ENCODE measurements around the gene TMEM183A. TPM values are rescaled to one million over a fixed set of nuclear protein-coding genes. Genes with fewer than 3 reads are reported as not detected.

The TMEM183A gene
- total RNA-seq, 1 donor from 2014 or later = 81.9 TPM

DNA sequence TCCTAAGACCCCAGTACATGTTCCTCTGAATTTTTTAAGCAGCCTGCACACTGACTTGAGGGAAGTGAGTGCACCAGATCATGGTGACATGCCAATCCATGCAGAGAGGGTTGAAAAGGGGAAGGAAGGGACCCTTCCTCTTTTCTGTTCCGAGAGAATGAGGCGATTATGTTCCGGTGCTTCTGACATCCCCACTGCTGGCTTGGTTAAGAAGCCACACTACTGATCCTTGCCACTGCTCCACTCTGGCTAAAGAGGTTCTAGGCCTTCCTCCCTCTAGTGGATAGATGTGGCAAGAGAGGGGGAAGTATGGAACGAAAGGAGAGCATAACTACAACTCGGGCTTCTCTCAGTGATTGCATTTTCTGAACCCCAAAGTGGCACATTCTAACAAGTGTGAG, 38.3 kb upstream of the TMEM183A start:
- TF ChIP-seq, protein P1, sequence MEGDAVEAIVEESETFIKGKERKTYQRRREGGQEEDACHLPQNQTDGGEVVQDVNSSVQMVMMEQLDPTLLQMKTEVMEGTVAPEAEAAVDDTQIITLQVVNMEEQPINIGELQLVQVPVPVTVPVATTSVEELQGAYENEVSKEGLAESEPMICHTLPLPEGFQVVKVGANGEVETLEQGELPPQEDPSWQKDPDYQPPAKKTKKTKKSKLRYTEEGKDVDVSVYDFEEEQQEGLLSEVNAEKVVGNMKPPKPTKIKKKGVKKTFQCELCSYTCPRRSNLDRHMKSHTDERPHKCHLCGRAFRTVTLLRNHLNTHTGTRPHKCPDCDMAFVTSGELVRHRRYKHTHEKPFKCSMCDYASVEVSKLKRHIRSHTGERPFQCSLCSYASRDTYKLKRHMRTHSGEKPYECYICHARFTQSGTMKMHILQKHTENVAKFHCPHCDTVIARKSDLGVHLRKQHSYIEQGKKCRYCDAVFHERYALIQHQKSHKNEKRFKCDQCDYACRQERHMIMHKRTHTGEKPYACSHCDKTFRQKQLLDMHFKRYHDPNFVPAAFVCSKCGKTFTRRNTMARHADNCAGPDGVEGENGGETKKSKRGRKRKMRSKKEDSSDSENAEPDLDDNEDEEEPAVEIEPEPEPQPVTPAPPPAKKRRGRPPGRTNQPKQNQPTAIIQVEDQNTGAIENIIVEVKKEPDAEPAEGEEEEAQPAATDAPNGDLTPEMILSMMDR (IDR thresholded peaks at IDR 0.05; ENCODE audit: insufficient read depth, low read length, poor library complexity, severe bottlenecking) = peak; percentile 68
- peak; percentile 12 for DNase-seq (ENCODE audit: low read depth)
- Histone ChIP-seq H3K27me3 (ENCODE audit: control insufficient read depth, insufficient read depth, low read length) (no peaks in the 10 kb centered on the region), H3K4me3 (ENCODE audit: low read depth, low read length) (no peak overlapping the region), H3K36me3 (ENCODE audit: control insufficient read depth, insufficient read depth, low read length) (no peaks in the 10 kb centered on the region)

DNA sequence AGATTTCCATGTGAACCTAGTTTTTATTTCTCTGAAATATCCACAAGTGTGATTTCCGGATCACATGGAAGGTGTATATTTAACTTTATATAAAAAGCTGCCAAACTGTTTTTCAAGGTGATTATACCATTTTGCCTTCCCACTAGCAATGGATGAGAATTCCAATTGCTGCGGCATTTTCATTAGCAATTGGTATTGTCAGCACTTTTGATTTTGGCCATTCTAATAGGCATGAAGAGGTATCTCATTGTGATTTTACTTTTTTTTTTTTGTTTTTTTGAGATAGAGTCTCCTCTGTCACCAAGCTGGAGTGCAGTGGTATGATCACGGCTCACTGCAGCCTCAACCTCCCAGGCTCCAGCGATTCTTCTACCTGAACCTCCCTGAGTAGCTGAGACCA, 35.1 kb upstream of the TMEM183A start:
- no peak overlapping the region for H3K4me3 ChIP-seq (ENCODE audit: low read depth, low read length)
- no peaks in the 10 kb centered on the region for H3K36me3 ChIP-seq (ENCODE audit: control insufficient read depth, insufficient read depth, low read length)
- peaks cover 7% of the 10 kb centered on the region for H3K27me3 ChIP-seq (ENCODE audit: control insufficient read depth, insufficient read depth, low read length)
- no peak for DNase-seq (ENCODE audit: low read depth)
- TF ChIP-seq, protein P1 (IDR thresholded peaks at IDR 0.05; ENCODE audit: insufficient read depth, low read length, poor library complexity, severe bottlenecking) = no peak

DNA sequence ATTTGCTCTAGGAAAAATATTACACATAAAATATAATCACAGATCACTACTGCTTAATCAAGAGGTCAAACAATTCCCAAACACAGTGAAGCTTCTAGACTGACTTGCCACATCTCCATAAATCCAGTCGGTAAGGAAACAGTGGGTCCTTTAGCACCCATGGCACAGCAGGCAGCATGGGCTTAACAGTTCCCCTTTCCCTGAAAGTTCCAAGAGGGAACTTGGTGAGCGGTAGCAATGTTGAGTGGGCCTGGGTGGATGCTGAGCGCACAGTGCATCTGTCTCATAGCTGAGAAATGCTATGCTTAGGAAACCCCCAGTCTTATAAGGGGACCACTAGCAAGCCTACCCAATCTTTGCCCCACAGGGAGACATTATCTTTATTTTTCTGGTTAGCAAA, 32.3 kb upstream of the TMEM183A start:
- Histone ChIP-seq H3K4me3 (ENCODE audit: low read depth, low read length) (no peak overlapping the region), H3K27me3 (ENCODE audit: control insufficient read depth, insufficient read depth, low read length) (peaks cover 7% of the 10 kb centered on the region), H3K36me3 (ENCODE audit: control insufficient read depth, insufficient read depth, low read length) (no peaks in the 10 kb centered on the region)
- no peak for DNase-seq (ENCODE audit: low read depth)
- TF ChIP-seq, protein P1 (IDR thresholded peaks at IDR 0.05; ENCODE audit: insufficient read depth, low read length, poor library complexity, severe bottlenecking) = no peak

DNA sequence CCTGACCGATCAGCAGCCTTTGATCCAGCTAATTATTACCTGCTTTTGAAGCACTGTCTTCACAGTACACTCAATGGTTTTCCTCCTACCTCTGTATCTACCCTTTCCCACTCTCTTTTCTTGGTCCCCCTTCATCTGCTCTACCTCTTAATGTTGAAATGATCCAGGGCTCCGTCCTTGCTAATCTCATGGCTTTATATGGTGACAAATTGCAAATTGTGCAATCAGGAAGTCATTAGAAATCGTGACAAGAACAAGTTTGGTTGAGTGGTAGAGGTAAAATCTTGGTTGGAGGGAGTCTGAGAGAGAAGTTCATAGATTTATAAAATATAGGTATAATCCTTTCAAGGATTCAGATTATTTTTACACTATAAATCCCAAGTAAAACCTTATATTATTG, 30.5 kb upstream of the TMEM183A start:
- TF ChIP-seq, protein P1 (IDR thresholded peaks at IDR 0.05; ENCODE audit: insufficient read depth, low read length, poor library complexity, severe bottlenecking) = no peak
- DNase-seq (ENCODE audit: low read depth) = no peak
- Histone ChIP-seq H3K36me3 (ENCODE audit: control insufficient read depth, insufficient read depth, low read length) (no peaks in the 10 kb centered on the region), H3K27me3 (ENCODE audit: control insufficient read depth, insufficient read depth, low read length) (peaks cover 7% of the 10 kb centered on the region), H3K4me3 (ENCODE audit: low read depth, low read length) (no peak overlapping the region)

DNA sequence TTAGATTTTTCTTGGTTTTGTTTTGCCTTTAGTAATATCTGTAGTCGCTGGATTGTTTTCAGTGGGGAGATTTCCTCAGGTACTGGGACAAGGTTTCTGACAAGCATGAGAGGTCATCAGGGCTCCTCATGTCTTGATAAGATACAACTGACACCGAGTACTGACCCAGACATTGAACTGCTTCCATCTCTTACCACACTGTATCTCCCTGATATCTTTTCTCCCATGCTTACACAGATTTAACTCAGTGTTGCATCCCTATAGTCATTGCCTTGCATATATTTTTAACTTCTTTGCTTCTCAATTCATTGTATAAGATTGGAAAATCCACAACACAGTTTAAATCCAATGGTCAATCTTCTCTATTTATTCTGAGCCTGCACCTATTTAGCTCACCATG, 27.7 kb upstream of the TMEM183A start:
- TF ChIP-seq, protein P1 (IDR thresholded peaks at IDR 0.05; ENCODE audit: insufficient read depth, low read length, poor library complexity, severe bottlenecking) = no peak
- Histone ChIP-seq H3K4me3 (ENCODE audit: low read depth, low read length) (no peak overlapping the region), H3K36me3 (ENCODE audit: control insufficient read depth, insufficient read depth, low read length) (no peaks in the 10 kb centered on the region), H3K27me3 (ENCODE audit: control insufficient read depth, insufficient read depth, low read length) (peaks cover 5% of the 10 kb centered on the region)
- no peak for DNase-seq (ENCODE audit: low read depth)

DNA sequence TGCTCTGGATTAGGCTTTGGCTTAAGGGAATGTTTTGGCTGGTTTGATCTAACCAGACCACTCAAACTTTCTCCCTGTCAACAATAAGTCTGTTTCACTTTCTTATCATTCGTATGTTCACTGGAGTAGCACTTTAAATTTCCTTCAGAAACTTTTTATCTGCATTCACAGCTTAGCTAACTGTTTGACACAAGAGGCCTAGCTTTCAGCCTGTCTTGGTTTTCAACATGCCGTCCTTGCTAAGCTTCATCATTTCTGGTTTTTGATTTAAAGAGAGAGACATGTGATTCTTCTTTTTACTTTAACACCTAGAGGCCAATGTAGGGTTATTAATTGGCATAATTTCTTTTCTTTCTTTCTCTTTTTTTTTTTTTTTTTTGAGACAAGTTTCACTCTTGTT, 25.2 kb upstream of the TMEM183A start:
- TF ChIP-seq, protein P1 (IDR thresholded peaks at IDR 0.05; ENCODE audit: insufficient read depth, low read length, poor library complexity, severe bottlenecking) = no peak

More for the DNA sequence above, 25.2 kb upstream of the TMEM183A start:
- no peak for DNase-seq (ENCODE audit: low read depth)
- H3K4me3 ChIP-seq (ENCODE audit: low read depth, low read length) = no peak overlapping the region
- H3K36me3 ChIP-seq (ENCODE audit: control insufficient read depth, insufficient read depth, low read length) = no peaks in the 10 kb centered on the region
- no peaks in the 10 kb centered on the region for H3K27me3 ChIP-seq (ENCODE audit: control insufficient read depth, insufficient read depth, low read length)

Data from kidney epithelial cell (primary cell).